ENCODE data around the gene PAAF1. TPM values are rescaled to one million over a fixed set of nuclear protein-coding genes. Genes with fewer than 3 reads are reported as not detected.
A peak's percentile ranks its signal among the peaks of the same experiment; 100 is the strongest.

PAAF1 gene
- total and polyA plus RNA-seq, 2 of the 13 experiments (the other 11 are each of a cell fraction or from before 2014, with no cell fraction given), result 13.5 to 28.8 TPM

- TF ChIP-seq ARID4A (CRISPR knock-in tag; IDR thresholded peaks at IDR 0.05; ENCODE audit: borderline replicate concordance) (no peak), THAP7 (CRISPR knock-in tag; IDR thresholded peaks at IDR 0.05) (no peak)
Observed at GRCh38 chr11:73963861-73964260, 87.1 kb downstream of the PAAF1 start (continued).

- Histone ChIP-seq H3K79me2 (ENCODE audit: insufficient read depth, low read length) (no peaks in the 10 kb centered on the region), H3K27ac (ENCODE audit: extremely low read length, insufficient read depth, low read length) (no peak overlapping the region), H3K9ac (ENCODE audit: insufficient read depth, low read depth, low read length) (no peak overlapping the region), H3K9me3 (ENCODE audit: low read length) (no peaks in the 10 kb centered on the region), H4K20me1 (ENCODE audit: insufficient read depth, low read length) (no peaks in the 10 kb centered on the region), H3K4me3 (replicated peaks in 1 of 3; ENCODE audit: insufficient read depth in 1 of 3, low read depth in 2 of 3, low read length in 3 of 3) (no peak overlapping the region), H3K36me3 (replicated peaks in 1 of 2; ENCODE audit: control insufficient read depth in 1 of 2, insufficient read depth in 2 of 2, low read length in 2 of 2) (no peaks in the 10 kb centered on the region), H3K27me3 (ENCODE audit: control insufficient read depth in 1 of 2, insufficient read depth in 2 of 2, low read length in 2 of 2) (no peaks in the 10 kb centered on the region), H2AFZ (ENCODE audit: low read length) (no peak overlapping the region), H3K4me2 (ENCODE audit: low read depth, low read length) (no peak overlapping the region), H3K4me1 (ENCODE audit: insufficient read depth, low read length) (peaks cover 20% of the 10 kb centered on the region)
- WGBS (ENCODE audit: low lambda C conversion rate), result 74% methylated on average over 10 of the region's 10 CpGs
- CTCF ChIA-PET (ENCODE audit: low intra/inter-chr PET ratio, low total read pairs), result interaction anchor here (1.3 kb wide), 1 partner anchor 125 kb away, joined by 3 read pairs; no protein-coding TSS in a partner anchor
- FAIRE-seq, result no peak
- POLR2A ChIA-PET, result no interaction called here
- ATAC-seq, result no peak
- intact Hi-C loops (cut with micrococcal nuclease; ENCODE audit: unreplicated experiment), result loop anchor here (1.0 to 2.0 kb wide), 2 partner anchors 173 to 356 kb away; no protein-coding TSS in a partner anchor
- in situ Hi-C loops (cut with HindIII; ENCODE audit: extremely low pct_ligation_motif_present, low pct_unique_long_range_greater_than_20kb), result loop anchor here (10.0 to 25.0 kb wide), 2 partner anchors 130 to 197 kb away; partner anchors contain the start of genes C2CD3 and PPME1
- no peak for TF ChIP-seq KLF9 (CRISPR knock-in tag; IDR thresholded peaks at IDR 0.05; ENCODE audit: low read depth)
- TF ChIP-seq ZNF567 (CRISPR knock-in tag; IDR thresholded peaks at IDR 0.05; ENCODE audit: borderline replicate concordance), result no peak
- TF ChIP-seq ZNF263 (CRISPR knock-in tag; IDR thresholded peaks at IDR 0.05), result 0 out of 2 replicates have a peak, but pooled peaks have one; percentile 29
- no TSS peak for BruUV-seq (replicated peaks)
- no peak for DNase-seq (ENCODE audit: low spot score)
Observed at GRCh38 chr11:73965076-73965763, 88.4 kb downstream of the PAAF1 start.
